Kidney (tissue), 14 donors: ENCODE measurements around the gene CMTM7. TPM values are rescaled to one million over a fixed set of nuclear protein-coding genes. Genes with fewer than 3 reads are reported as not detected.

Experiments used
- DNase-seq, 5 donors: peaks; one replicate each; pipeline ENCODE4 v3.0.0-alpha.2; 2013 to 2020
- FAIRE-seq: peaks from 2 replicates; lab custom pipeline; 2012; peaks lifted over from hg19 to GRCh38; lab: Jason Lieb, UNC
- H3K27ac ChIP-seq, 2 donors: one replicate each; pipeline ENCODE4 v1.7.0; 2013; ENCODE audit warnings: low read depth in 2 of 2, low read length in 2 of 2, inconsistent platforms in 1 of 2
- H3K27me3 ChIP-seq: one replicate; pipeline ENCODE4 v1.7.1; 2013; ENCODE audit warnings: low read length, inconsistent platforms; ENCODE audit not compliant: control insufficient read depth, insufficient read depth
- H3K36me3 ChIP-seq, 3 donors: one replicate each; pipeline versions ENCODE4 v1.7.0 to v1.7.1; 2013; ENCODE audit warnings: low read length in 3 of 3, control low read depth in 1 of 3, inconsistent platforms in 1 of 3; ENCODE audit not compliant: insufficient read depth in 3 of 3, control insufficient read depth in 2 of 3
- H3K4me1 ChIP-seq, 3 donors: one replicate each; pipeline versions ENCODE4 v1.7.0 to v1.7.1; 2013; ENCODE audit warnings: low read length in 3 of 3, inconsistent platforms in 1 of 3, low read depth in 1 of 3; ENCODE audit not compliant: control insufficient read depth in 2 of 3, insufficient read depth in 2 of 3
- H3K4me3 ChIP-seq, 3 donors: one replicate each; pipeline versions ENCODE4 v1.7.0 to v1.8.1; 2013; ENCODE audit warnings: low read length in 3 of 3, control low read depth in 1 of 3, inconsistent platforms in 1 of 3
- H3K9ac ChIP-seq, 3 donors: one replicate each; pipeline versions ENCODE4 v1.7.0 to v1.7.1; 2013; ENCODE audit warnings: low read length in 3 of 3, control low read depth in 1 of 3, inconsistent platforms in 1 of 3
- H3K9me3 ChIP-seq, 3 donors: one replicate each; pipeline versions ENCODE4 v1.7.0 to v1.7.1; 2013; ENCODE audit warnings: low read length in 3 of 3, control low read depth in 1 of 3, inconsistent platforms in 1 of 3; ENCODE audit not compliant: control insufficient read depth in 2 of 3, insufficient read depth in 1 of 3
- CTCF ChIP-seq: IDR thresholded peaks from 3 replicates; pipeline ENCODE4 v1.5.1; 2012; ENCODE audit warnings: mild to moderate bottlenecking, moderate library complexity, borderline replicate concordance; ENCODE audit not compliant: insufficient read depth; ENCODE audit errors: extremely low read depth
- intact Hi-C: fragments of 100-400 bp; cut with DNase I; formaldehyde crosslinking; loops from one replicate; pipeline ENCODE4 v1.11.1; 2022
- polyA plus RNA-seq: library from polyadenylated mRNA; stranded (reverse); fragments of 350-450 nt; fragmentation: Illumina TruSeq; extraction: RNeasy Lipid Tissue Mini Kit (QIAGEN cat#74804); gene quantifications from one replicate; pipeline ENCODE4 v1.2.3, GENCODE V29; 2014; ENCODE audit warnings: low read depth, low replicate concordance; ENCODE audit not compliant: insufficient read depth
- total RNA-seq: library from RNA; stranded (reverse); fragmentation: NEBNext Ultra II Directional; extraction: Animal tissue kit (Norgen Biotek cat#: 25700); gene quantifications from one replicate; pipeline ENCODE4 v1.2.1, GENCODE V29; 2021
- donor health status: control.
- donor health status: control.
- donor health status: control.
- donor health status: control.
- donor health status: control.
- donor health status: DM: yes; HTN: yes; CAD: no.
- donor health status: Normal renal cell carcinoma (clear cell type).

CMTM7 gene
- total and polyA plus RNA-seq, 2 donors from 2014 or later = 26.0 to 38.2 TPM

DNA sequence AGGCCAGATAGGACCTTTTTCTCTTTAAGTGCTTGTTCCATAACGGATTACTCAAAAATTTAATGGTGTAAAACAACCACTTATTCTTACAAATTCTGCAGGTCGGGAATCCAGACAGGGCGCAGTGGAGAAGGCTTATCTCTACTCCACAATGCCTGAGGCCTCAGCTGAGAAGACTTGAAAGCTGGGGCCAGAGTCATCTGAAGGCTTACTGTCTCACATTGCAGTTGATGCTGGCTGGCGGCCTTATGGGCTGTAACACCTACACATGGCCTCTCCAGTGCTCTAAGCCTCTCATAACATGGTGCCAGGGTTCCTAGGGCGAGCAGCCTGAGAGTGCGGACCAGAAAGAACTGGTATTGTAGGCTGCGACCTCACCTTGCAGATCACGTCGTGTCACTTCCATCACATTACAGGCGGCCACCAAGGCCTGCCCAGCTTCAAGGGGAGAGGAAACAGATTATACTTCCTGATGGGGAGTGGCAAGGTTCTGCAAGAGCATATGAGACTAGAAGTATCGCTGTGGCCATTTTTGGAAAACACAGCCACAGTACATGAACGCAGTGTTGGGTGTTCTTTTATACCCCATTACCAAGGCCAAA is 32.4 kb downstream of the CMTM7 start:
- Histone ChIP-seq H3K27me3 (no peaks in the 10 kb centered on the region), H3K36me3 (no peaks in the 10 kb centered on the region), H3K4me3 (no peak overlapping the region), H3K9ac (no peak overlapping the region), H3K4me1 (peaks cover 0 to 43% (median 30%) of the 10 kb centered on the region in 3 donors), H3K9me3 (no peaks in the 10 kb centered on the region), H3K27ac (no peak overlapping the region)
- DNase-seq = no peak
- TF ChIP-seq CTCF = no peak
- FAIRE-seq = no peak
- intact Hi-C loops = no loop called here

GRCh38 chr3:32424581-32425250 is 33.1 kb downstream of the CMTM7 start:
- Histone ChIP-seq H3K9me3 (no peaks in the 10 kb centered on the region), H3K9ac (no peak overlapping the region), H3K4me1 (peaks cover 0 to 37% (median 30%) of the 10 kb centered on the region in 3 donors), H3K4me3 (no peak overlapping the region), H3K36me3 (no peaks in the 10 kb centered on the region), H3K27ac (no peak overlapping the region), H3K27me3 (no peaks in the 10 kb centered on the region)
- FAIRE-seq (no peak), DNase-seq (no peak)
- intact Hi-C loops = no loop called here
- no peak for TF ChIP-seq CTCF

DNA sequence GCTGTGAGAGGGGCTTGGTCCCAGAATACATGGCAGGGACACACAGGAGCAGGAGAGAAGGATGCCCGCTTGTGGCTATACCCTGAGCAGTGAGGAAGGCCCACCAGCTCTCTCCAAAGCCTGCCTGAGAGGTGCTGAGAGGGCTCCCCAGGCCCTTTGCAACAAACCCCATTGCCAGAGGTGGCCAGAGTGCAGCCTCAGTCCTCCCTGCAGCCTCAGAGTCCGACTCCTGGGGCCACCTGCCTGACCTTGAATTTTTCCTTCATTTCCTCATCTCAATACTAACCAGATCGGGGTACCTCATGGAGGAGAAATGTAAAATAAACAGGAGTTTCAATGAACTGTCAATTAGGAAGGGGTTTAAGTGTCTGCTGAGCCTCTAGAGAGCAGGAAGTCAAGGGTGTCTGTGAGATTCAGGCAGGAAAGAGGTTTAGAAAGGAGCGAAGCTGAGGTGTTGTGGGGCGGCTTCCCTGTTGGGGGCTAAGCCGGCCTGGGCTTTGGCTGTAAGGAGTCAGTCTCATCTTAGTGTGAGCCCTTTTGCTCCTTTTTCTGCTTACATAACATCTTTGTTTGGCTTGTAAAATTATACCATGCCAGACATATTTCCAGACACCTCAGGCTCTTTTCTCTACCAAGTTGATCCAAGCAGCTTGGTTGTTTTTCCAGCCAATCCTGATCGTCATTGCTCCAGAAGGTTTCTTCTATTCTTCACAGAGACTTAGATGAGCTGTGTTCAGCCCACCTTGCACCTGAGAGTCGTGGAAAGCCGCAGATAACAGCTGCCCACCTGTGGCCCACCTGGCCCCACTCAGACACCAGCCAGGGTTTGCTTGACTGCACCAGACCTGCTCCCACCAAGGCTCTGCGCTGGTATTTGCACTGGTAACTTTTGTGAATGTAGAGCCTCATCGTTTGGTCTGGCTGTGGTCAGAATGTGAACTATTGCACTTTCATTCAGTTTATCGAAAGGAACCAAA is 36.7 kb downstream of the CMTM7 start:
- no peak for TF ChIP-seq CTCF
- FAIRE-seq = no peak
- intact Hi-C loops = no loop called here

More for the DNA sequence above, 36.7 kb downstream of the CMTM7 start:
- no peaks in the 10 kb centered on the region for H3K27me3 ChIP-seq
- no peak overlapping the region for H3K27ac ChIP-seq
- H3K4me3 ChIP-seq = no peak overlapping the region
- H3K36me3 ChIP-seq = no peaks in the 10 kb centered on the region
- peaks cover 0 to 3% (median 0%) of the 10 kb centered on the region in 3 donors for H3K4me1 ChIP-seq
- DNase-seq = no peak
- no peak overlapping the region for H3K9ac ChIP-seq
- no peaks in the 10 kb centered on the region for H3K9me3 ChIP-seq
